GM21529 (cell line): ENCODE results near the gene HMGN4.
"Not testable (repeated sequence)": the region's sequence is repeated elsewhere in the genome, so short reads cannot be mapped to it uniquely, and the experiment has no call there.

ENCODE experiments used
- ATAC-seq: cut with Tn5 transposase; IDR thresholded peaks from one replicate; pipeline ENCODE4 v1.9.1; 2021; ENCODE audit not compliant: unreplicated experiment

The HMGN4 gene

GRCh38 chr6:26537846-26538571 lies at the start of gene HMGN4:
HMGN4 (plus strand) TSS chr6:26538366; CDS start chr6:26545207, 6,841 bp downstream.
- ATAC-seq: peak; percentile 59

GRCh38 chr6:26489996-26490964 lies 47.9 kb upstream of the HMGN4 start:
- ATAC-seq: no peak

DNA sequence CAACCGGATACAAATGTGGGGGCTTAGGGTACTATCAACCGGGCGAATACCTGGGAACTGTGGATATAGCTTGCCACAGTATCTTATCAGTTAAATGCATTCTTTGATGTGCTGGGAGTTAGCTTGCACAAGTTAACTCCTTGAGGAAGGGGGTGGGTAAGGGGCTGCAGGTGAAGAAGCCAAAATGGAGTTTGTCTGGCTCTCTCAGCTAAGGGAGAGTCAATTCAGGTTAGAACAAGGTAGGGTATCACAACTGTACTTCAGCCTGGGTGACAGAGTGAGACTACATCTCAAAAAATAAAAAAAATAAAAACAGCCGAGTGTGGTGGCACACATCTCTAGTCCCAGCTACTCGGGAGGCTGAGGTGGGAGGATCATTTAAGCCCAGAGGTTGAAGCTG lies 46.6 kb upstream of the HMGN4 start:
- no peak for ATAC-seq

- ATAC-seq: peak; percentile 57
Observed at GRCh38 chr6:26493258-26493657, 44.9 kb upstream of the HMGN4 start.

DNA sequence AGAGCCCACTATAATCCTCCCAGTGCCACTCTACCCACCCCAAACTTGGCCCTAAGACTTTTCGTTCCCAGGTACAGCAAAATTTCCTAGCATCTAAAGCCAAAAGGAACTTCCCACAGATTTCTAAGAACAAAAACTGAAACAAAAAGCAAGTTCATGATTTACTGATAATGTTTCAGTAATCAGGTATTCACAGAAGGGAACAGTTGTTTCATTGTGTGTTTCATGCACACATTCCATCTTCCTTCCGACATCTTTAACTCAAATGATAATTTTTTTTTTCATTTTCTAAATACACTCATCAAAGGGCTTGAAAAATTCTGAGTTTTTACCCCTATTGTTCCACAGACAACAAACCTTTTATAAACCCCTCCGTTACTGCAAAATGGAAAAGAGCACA lies 44.0 kb upstream of the HMGN4 start:
- ATAC-seq: no peak

DNA sequence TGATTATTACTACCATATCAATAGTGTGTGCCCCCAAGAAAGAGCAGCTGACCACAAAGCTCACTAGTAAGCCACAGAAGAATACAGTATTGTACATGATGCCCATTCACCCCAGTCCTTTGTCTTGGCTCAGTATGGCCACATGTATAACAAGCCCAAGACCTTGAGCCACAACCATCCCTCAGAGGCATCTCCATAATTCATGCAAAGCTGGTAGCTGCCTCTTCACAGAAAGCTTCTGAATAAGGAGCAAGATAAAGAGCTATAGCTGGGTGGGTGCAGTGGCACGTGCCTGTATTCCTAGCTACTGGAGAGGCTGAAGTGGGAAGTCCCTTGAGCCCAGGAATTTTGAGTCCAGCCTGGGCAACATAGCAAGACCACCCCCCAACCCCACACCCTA lies 42.9 kb upstream of the HMGN4 start:
- no peak for ATAC-seq

DNA sequence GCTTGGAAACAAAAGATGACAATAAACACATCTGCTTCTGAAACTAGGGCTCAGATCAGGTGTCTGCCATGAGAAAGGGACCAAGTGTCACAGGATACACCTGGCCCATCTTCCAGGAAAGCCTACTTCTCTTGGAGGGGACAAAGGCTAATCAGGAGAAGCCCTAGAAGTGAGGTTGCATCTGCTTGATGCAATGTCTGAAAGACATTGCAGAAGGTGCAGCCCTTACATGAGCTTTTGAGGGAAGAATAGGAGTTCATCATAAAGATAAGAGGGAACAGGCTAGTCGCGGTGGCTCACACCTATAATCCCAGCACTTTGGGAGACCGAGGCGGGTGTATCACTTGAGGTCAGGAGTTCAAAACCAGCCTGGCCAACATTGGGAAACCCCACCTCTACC lies 40.6 kb upstream of the HMGN4 start:
- no peak for ATAC-seq

DNA sequence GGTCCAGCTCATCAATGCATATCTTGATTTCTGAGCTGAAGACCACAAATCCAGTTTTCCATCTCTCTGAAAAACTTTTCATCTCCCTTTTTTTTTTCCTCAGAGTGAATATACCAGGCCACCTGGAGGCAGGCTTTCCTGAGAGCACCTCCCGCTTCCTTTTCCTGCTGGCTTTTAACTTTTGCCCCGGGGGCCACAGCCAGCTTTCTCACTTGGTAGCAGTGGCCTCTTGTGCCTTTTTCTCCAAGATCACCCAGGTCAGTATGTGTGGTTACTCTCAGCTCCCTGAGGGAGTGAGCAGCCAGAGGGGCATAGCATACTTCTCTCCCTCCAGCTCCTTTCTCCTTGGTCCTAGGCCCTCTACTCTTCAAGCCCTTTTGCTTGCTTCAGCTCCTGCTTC lies 38.1 kb upstream of the HMGN4 start, which contains the start of gene BTN1A1:
Gene BTN1A1, plus strand, starts transcription at position 202 of the 400 bp plus-strand sequence. CDS start 984 bp downstream, outside the sequence.
- no peak for ATAC-seq

DNA sequence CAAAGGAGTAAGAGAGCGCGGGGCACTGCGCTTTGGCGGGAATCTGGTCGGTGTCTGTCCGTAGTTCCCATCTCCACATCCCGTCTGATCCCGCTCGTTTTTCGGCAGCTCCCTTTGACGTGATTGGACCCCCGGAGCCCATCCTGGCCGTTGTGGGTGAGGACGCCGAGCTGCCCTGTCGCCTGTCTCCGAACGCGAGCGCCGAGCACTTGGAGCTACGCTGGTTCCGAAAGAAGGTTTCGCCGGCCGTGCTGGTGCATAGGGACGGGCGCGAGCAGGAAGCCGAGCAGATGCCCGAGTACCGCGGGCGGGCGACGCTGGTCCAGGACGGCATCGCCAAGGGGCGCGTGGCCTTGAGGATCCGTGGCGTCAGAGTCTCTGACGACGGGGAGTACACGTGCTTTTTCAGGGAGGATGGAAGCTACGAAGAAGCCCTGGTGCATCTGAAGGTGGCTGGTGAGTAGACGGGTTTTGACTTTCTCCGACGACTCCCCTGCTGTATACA lies 36.6 kb upstream of the HMGN4 start:
- no peak for ATAC-seq

DNA sequence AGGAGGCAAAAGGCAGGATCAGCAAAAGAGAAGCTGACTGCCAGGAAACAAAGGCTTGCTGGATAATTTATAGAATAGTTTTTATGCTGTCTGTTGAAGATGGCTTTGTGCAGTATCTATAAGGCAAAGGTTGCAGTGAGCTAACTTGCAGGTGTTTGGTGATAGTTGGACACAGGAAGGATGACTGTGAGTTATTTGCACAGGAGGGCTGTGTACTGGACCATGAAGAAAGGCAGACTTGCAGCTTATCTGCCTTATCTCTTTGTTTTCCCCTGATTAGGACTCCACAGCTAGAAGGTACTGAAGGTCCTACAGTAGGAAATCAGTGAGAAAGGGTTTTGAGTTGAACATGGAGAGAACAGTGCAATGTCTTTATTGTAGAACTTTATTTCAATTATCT lies 36.0 kb upstream of the HMGN4 start:
- ATAC-seq: peak; percentile 79

DNA sequence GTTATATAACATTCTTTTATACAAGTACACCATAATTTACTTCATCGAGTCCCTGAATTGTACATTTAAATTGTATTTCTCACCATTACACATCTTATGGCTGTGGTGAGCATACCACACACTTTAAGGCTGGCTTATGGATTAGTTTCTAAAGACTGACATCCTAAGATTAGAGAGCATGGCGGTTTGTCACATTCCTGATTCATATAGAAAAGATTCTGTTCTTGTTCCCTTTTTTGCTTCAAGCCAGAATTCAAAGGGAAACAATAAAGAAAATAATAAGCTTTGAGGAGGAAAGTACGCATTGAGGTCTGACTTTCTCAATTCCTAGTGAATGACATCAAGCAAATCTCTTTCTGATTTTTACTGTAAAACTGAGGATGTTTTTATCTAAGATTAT lies 35.5 kb upstream of the HMGN4 start:
- ATAC-seq: no peak

DNA sequence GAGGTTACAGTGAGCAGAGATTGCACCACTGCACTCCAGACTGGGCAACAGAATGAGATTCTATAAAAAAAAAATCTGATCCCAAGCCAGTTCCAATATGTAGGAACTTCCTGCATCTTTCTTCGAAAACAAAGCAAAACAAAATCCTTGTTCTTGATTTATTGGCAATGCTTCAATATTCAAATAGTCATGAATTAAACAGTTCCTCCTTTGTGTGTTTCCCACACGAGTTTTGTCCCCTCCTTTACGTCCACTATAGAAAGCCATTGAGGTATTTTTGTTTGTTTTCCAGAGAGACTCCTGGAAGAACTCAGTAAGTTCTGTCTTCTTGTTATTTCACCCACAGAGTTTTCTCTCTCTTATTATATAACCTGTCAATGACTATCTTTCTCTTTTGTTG lies 30.5 kb upstream of the HMGN4 start:
- no peak for ATAC-seq

GRCh38 chr6:26511033-26511432 lies 27.1 kb upstream of the HMGN4 start:
- ATAC-seq: not testable (repeated sequence)

GRCh38 chr6:26514984-26515383 lies 23.2 kb upstream of the HMGN4 start:
- ATAC-seq: no peak

- ATAC-seq: no peak
Observed at GRCh38 chr6:26516481-26517427, 21.4 kb upstream of the HMGN4 start.

DNA sequence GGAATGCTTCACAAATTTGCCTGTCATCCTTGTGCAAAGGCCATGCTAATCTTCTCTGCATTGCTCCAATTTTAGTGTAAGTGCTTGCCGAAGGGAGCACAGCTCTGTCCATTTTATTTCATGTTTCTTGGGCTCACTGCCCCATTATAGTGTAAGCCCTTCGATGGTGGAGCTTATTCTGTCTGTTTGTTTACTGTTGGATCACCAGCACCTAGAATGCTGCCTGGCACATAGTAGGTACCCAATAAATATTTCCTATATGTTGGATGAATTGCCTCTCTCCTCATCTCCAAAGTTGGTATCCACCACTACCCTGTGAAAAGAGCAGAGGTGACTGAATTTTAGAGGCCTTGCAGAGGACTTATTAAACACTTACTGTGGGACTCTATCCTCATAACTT lies 18.8 kb upstream of the HMGN4 start:
- ATAC-seq: no peak

DNA sequence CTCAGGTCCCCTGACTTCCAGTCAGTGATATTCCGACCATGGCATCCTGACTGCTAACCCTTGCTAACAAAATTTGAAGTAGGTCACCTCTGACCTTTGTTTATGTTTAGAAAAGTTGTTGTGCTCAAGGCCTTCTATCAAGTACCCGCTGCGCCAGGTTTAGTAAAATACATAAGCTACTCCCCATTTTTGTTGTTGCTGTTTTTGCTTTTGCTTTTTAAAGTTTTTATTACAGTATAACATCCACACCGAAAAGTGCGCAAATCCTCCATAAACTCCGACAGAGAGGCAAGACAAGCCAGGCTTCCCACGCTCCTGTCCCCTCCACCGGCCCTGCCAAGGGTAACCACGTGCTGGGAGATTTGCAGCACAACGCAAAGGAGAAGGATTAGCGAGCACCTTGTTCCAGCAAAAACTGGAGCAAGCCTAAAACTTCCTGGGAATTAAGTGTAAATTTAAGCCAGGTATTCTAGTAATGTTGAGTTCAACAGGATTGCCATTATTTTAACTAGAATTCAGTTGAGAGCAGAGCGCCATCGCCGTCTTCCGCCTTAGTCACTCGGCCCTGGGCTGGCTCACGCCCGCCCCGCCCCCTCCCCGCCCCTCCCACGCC lies 17.8 kb upstream of the HMGN4 start:
- ATAC-seq: peak; percentile 24

DNA sequence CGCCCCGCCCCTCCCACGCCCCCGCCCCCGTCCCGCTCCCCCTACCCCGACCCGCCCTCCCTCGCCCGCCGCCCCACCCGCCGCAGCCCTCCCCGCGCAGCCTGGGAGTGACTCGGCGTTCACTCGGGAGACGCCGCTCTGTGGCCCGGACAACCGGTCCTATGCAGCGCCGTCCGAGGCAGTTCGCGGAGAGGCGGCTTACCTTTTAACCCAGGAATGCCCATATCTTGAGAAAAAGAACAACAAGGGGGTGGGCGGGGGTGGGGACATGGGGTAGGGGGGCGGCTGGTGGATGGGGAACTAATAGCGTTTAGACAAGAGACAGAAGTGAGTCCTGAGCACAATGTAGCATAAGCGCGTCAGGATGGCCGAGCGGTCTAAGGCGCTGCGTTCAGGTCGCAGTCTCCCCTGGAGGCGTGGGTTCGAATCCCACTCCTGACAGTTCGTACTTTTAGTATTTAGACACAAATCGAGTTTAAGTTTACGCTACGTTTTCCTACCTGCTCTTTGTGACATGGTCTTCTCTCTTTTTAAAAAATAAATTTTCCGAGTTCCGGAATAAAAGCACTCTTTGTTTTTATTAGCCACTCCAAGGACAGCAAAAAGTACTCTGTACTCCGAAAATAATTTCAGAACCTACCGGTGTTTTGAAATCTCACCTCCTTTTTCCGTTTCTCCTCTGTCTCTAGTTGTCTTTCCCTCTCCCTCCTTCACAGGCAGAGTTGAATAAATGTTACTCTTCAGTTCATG lies 17.1 kb upstream of the HMGN4 start:
- peak; percentile 49 for ATAC-seq

- peak; percentile 82 for ATAC-seq
Observed at GRCh38 chr6:26521600-26522391, 16.4 kb upstream of the HMGN4 start.
